HEK293 (cell line): ENCODE measurements around the gene KRTAP19-8.

Experiments used
- CTCF ChIP-seq: fragments of 450-650 bp; formaldehyde crosslinking; IDR thresholded peaks from 2 replicates; pipeline ENCODE4 v1.5.1; 2016; ENCODE audit warnings: missing biosample characterization, missing genetic modification characterization
- YY1 ChIP-seq: fragments of 450-650 bp; formaldehyde crosslinking; IDR thresholded peaks from 2 replicates; pipeline ENCODE4 v1.5.1; 2018; ENCODE audit warnings: missing biosample characterization, missing genetic modification characterization
- ZBTB17 ChIP-seq: fragments of 450-650 bp; formaldehyde crosslinking; IDR thresholded peaks from 2 replicates; pipeline ENCODE4 v1.5.1; 2016; ENCODE audit warnings: missing biosample characterization, missing genetic modification characterization
- ZBTB20 ChIP-seq: fragments of 450-650 bp; formaldehyde crosslinking; IDR thresholded peaks from 2 replicates; pipeline ENCODE4 v1.5.1; 2016; ENCODE audit warnings: missing biosample characterization, missing genetic modification characterization
- ZNF2 ChIP-seq: fragments of 450-650 bp; formaldehyde crosslinking; IDR thresholded peaks from 2 replicates; pipeline ENCODE4 v1.5.1; 2016; ENCODE audit warnings: missing biosample characterization, missing genetic modification characterization
- ZNF335 ChIP-seq: fragments of 450-650 bp; formaldehyde crosslinking; conservative IDR thresholded peaks from 2 replicates; pipeline ENCODE4 v1.5.1; 2016; ENCODE audit warnings: missing biosample characterization, missing genetic modification characterization
- ZNF518A ChIP-seq: fragments of 450-650 bp; formaldehyde crosslinking; conservative IDR thresholded peaks from 2 replicates; pipeline ENCODE4 v1.5.1; 2016; ENCODE audit warnings: low read depth, missing biosample characterization, missing genetic modification characterization
- ZNF549 ChIP-seq: fragments of 450-650 bp; IDR thresholded peaks from 2 replicates; pipeline ENCODE4 v1.5.1; 2018; ENCODE audit warnings: missing biosample characterization, missing genetic modification characterization, mild to moderate bottlenecking, inconsistent platforms, moderate library complexity
- ZNF596 ChIP-seq: fragments of 450-650 bp; IDR thresholded peaks from 2 replicates; pipeline ENCODE4 v1.5.0; 2018; ENCODE audit warnings: missing biosample characterization, mild to moderate bottlenecking, missing genetic modification characterization, moderate library complexity
- ZNF624 ChIP-seq: fragments of 450-650 bp; formaldehyde crosslinking; IDR thresholded peaks from 2 replicates; pipeline ENCODE4 v1.5.1; 2017; ENCODE audit warnings: missing biosample characterization, missing genetic modification characterization
- ZNF626 ChIP-seq: fragments of 450-650 bp; sonication (Bioruptor Pico); formaldehyde crosslinking; IDR thresholded peaks from 2 replicates; pipeline ENCODE4 v1.5.1; 2018; ENCODE audit warnings: missing biosample characterization, missing genetic modification characterization, inconsistent platforms
- ZNF707 ChIP-seq: fragments of 450-650 bp; formaldehyde crosslinking; IDR thresholded peaks from 2 replicates; pipeline ENCODE4 v1.5.1; 2016; ENCODE audit warnings: missing biosample characterization, missing genetic modification characterization
- ZNF768 ChIP-seq: fragments of 450-650 bp; formaldehyde crosslinking; IDR thresholded peaks from 2 replicates; pipeline ENCODE4 v1.5.1; 2018; ENCODE audit warnings: missing biosample characterization, mild to moderate bottlenecking, missing genetic modification characterization
- ZNF792 ChIP-seq: fragments of 450-650 bp; formaldehyde crosslinking; IDR thresholded peaks from 2 replicates; pipeline ENCODE4 v1.5.1; 2016; ENCODE audit warnings: missing biosample characterization, missing genetic modification characterization

- TF ChIP-seq ZNF2 (tag by site-specific recombination): no peak
- no peak for TF ChIP-seq ZBTB17 (tag by site-specific recombination)
- no peak for TF ChIP-seq ZNF626 (tag by site-specific recombination)
- TF ChIP-seq CTCF: no peak
- no peak for TF ChIP-seq ZNF549
- no peak for TF ChIP-seq ZNF624 (tag by site-specific recombination)
- no peak for TF ChIP-seq YY1
- TF ChIP-seq ZNF768 (tag by site-specific recombination): no peak
- no peak for TF ChIP-seq ZNF518A (tag by site-specific recombination)
- TF ChIP-seq ZNF596 (tag by site-specific recombination): no peak
- TF ChIP-seq ZNF707: no peak
- no peak for TF ChIP-seq ZNF792 (tag by site-specific recombination)
- no peak for TF ChIP-seq ZBTB20 (tag by site-specific recombination)
- TF ChIP-seq ZNF335: no peak
Measured at GRCh38 chr21:30994932-30995331, 43.3 kb downstream of the KRTAP19-8 start.
